Measurements from ENCODE around the gene MAST2.
"Not testable (repeated sequence)": the region's sequence is repeated elsewhere in the genome, so short reads cannot be mapped to it uniquely, and the experiment has no call there.

MAST2 gene

DNA sequence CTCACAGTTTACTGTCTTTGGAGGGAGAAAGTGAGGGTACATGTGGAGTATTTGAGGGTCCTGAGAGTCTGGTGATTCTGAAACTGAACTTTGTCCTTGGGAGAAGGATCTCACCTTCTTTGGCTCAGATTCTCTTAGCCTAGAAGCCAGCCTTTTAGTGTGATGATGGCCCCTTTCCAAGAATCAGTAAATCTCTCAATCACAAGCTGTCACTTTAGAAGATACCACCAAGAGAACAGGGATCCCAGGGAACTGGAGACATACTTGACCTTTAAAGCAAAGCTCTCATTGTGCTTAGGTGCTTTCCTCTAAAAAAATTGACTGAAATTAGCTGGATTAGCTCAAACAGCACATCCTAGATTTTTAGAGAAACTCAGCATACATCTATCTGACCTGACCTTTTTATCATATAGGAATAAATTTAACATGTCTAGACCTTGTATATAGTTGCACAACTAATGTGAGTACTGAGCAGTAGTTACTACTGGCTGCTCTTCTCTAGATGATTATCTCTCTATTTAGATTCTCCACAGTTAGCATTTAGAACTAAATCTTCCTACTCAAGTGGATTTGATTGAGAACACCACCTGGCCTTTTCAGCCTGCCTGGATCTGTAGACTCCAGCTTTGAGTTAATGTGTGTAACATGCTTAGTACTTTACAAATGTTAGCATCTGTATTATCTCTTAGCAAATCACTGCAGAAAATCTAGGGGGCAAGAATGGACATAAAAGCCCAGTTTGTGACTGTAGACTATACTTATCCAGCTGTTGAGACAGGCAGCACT lies 157.7 kb downstream of the MAST2 start:
- DNase-seq = no peak
- Histone ChIP-seq H3K27ac (ENCODE audit: low read length) (no peak overlapping the region), H3K9me3 (replicated peaks; ENCODE audit: insufficient read depth, low read length) (no peaks in the 10 kb centered on the region), H3K4me1 (ENCODE audit: low read length) (no peaks in the 10 kb centered on the region), H3K9ac (ENCODE audit: low read length) (no peak overlapping the region), H2AFZ (ENCODE audit: low read length) (no peak overlapping the region), H3K4me3 (ENCODE audit: low read length) (no peak overlapping the region), H3K27me3 (replicated peaks; ENCODE audit: insufficient read depth, low read length) (no peaks in the 10 kb centered on the region), H4K20me1 (ENCODE audit: insufficient read depth, low read length) (no peaks in the 10 kb centered on the region), H3K9me2 (replicated peaks; ENCODE audit: insufficient read depth, low read length) (no peaks in the 10 kb centered on the region), H3F3A (ENCODE audit: insufficient read depth, low read length) (no peaks in the 10 kb centered on the region), H3K4me2 (ENCODE audit: low read depth, low read length) (no peak overlapping the region), H3K79me2 (ENCODE audit: low read length) (no peaks in the 10 kb centered on the region), H3K36me3 (replicated peaks; ENCODE audit: insufficient read depth, low read length) (no peaks in the 10 kb centered on the region)
- TF ChIP-seq EZH2 (optimal IDR thresholded peaks at IDR 0.05; ENCODE audit: low read depth, low read length) (no peak), EZH2phosphoT487 (IDR thresholded peaks at IDR 0.05; ENCODE audit: low read length) (no peak)
- TF ChIP-seq, protein P1, sequence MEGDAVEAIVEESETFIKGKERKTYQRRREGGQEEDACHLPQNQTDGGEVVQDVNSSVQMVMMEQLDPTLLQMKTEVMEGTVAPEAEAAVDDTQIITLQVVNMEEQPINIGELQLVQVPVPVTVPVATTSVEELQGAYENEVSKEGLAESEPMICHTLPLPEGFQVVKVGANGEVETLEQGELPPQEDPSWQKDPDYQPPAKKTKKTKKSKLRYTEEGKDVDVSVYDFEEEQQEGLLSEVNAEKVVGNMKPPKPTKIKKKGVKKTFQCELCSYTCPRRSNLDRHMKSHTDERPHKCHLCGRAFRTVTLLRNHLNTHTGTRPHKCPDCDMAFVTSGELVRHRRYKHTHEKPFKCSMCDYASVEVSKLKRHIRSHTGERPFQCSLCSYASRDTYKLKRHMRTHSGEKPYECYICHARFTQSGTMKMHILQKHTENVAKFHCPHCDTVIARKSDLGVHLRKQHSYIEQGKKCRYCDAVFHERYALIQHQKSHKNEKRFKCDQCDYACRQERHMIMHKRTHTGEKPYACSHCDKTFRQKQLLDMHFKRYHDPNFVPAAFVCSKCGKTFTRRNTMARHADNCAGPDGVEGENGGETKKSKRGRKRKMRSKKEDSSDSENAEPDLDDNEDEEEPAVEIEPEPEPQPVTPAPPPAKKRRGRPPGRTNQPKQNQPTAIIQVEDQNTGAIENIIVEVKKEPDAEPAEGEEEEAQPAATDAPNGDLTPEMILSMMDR (IDR thresholded peaks at IDR 0.05; ENCODE audit: low read length) = no peak

DNA sequence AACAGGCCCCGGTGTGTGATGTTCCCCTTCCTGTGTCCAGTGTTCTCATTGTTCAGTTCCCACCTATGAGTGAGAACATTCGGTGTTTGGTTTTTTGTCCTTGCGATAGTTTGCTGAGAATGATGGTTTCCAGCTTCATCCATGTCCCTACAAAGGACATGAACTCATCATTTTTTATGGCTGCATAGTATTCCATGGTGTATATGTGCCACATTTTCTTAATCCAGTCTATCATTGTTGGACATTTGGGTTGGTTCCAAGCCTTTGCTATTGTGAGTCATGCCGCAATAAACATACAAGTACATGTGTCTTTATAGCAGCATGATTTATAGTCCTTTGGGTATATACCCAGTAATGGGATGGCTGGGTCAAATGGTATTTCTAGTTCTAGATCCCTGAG lies 158.5 kb downstream of the MAST2 start:
- not testable (repeated sequence) for H3K4me1 ChIP-seq (ENCODE audit: low read length); H3K4me3 ChIP-seq (ENCODE audit: low read length); DNase-seq; H3K27me3 ChIP-seq (replicated peaks; ENCODE audit: insufficient read depth, low read length); H3K27ac ChIP-seq (ENCODE audit: low read length); H3K79me2 ChIP-seq (ENCODE audit: low read length); H3K9me3 ChIP-seq (replicated peaks; ENCODE audit: insufficient read depth, low read length); H4K20me1 ChIP-seq (ENCODE audit: insufficient read depth, low read length); H3F3A ChIP-seq (ENCODE audit: insufficient read depth, low read length); H3K36me3 ChIP-seq (replicated peaks; ENCODE audit: insufficient read depth, low read length); H3K4me2 ChIP-seq (ENCODE audit: low read depth, low read length); H3K9me2 ChIP-seq (replicated peaks; ENCODE audit: insufficient read depth, low read length); H2AFZ ChIP-seq (ENCODE audit: low read length); H3K9ac ChIP-seq (ENCODE audit: low read length)

DNA sequence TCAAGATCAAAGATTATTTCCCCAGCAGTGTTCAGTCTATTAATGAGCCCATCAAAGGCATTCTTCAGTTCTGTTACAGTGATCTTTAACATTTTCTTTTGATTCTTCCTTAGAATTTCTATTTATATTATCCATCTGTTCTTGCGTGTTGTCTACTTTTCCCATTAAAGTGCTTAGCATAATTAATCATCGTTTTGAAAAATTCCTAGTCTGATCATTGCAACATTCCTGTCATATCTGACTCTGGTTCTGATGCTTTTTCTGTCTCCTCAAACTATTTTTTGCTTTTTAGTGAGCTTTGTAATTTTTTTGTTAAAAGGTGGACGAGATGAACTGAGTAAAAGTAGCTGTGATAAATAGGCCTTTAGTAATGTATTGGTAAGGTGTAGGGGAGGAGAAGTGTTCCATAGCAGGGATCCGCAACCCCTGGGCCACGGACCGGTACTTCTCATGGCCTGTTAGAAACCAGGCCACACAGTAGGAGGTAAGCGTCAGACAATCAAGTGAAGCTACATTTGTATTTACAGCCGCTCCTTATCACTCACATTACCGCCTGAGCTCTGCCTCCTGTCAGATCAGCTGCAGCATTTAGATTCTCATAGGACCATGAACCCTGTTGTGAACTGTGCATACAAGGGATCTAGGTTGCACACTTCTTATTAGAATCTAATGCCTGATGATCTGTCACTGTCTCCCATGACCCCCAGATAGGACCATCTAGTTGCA lies 165.7 kb downstream of the MAST2 start:
- Histone ChIP-seq H3K36me3 (replicated peaks; ENCODE audit: insufficient read depth, low read length) (no peaks in the 10 kb centered on the region), H3K4me3 (ENCODE audit: low read length) (no peak overlapping the region), H3K9me3 (replicated peaks; ENCODE audit: insufficient read depth, low read length) (no peaks in the 10 kb centered on the region), H3K27ac (ENCODE audit: low read length) (no peak overlapping the region), H3K79me2 (ENCODE audit: low read length) (peaks cover 5% of the 10 kb centered on the region; the same call in 1 of the 2 replicates), H3K9me2 (replicated peaks; ENCODE audit: insufficient read depth, low read length) (no peaks in the 10 kb centered on the region), H3K4me2 (ENCODE audit: low read depth, low read length) (no peak overlapping the region), H3K4me1 (ENCODE audit: low read length) (no peaks in the 10 kb centered on the region), H3K9ac (ENCODE audit: low read length) (no peak overlapping the region), H4K20me1 (ENCODE audit: insufficient read depth, low read length) (no peaks in the 10 kb centered on the region), H2AFZ (ENCODE audit: low read length) (no peak overlapping the region), H3F3A (ENCODE audit: insufficient read depth, low read length) (no peaks in the 10 kb centered on the region), H3K27me3 (replicated peaks; ENCODE audit: insufficient read depth, low read length) (no peaks in the 10 kb centered on the region)
- no peak for DNase-seq
- TF ChIP-seq EZH2phosphoT487 (IDR thresholded peaks at IDR 0.05; ENCODE audit: low read length) = no peak
- TF ChIP-seq EZH2 (optimal IDR thresholded peaks at IDR 0.05; ENCODE audit: low read depth, low read length) = no peak
- TF ChIP-seq, protein P1 (IDR thresholded peaks at IDR 0.05; ENCODE audit: low read length) = no peak

DNA sequence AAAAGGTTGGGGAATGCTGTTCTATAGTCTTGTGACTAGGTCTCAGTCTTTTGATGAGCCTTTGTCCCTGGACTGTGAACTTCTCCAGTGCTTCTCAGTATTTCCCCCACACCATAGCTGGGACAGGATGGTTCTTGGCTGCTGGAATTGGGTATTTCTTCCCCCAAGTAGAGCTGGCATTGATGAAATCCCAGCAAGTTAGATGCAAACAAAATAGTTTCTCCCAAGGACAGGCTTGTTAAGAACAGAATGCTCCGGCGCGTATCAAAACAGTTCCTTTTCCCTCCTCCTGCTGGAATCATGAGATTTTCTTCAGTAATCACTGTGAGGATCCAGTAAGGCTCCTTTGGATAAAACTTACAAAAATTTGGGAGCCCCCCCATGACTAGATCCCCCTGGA lies 166.5 kb downstream of the MAST2 start:
- Histone ChIP-seq H3K4me3 (ENCODE audit: low read length) (no peak overlapping the region), H2AFZ (ENCODE audit: low read length) (no peak overlapping the region), H3K9me3 (replicated peaks; ENCODE audit: insufficient read depth, low read length) (no peaks in the 10 kb centered on the region), H3K79me2 (ENCODE audit: low read length) (peaks cover 5% of the 10 kb centered on the region; the same call in 1 of the 2 replicates), H3K9ac (ENCODE audit: low read length) (no peak overlapping the region), H3F3A (ENCODE audit: insufficient read depth, low read length) (no peaks in the 10 kb centered on the region), H3K9me2 (replicated peaks; ENCODE audit: insufficient read depth, low read length) (no peaks in the 10 kb centered on the region), H4K20me1 (ENCODE audit: insufficient read depth, low read length) (no peaks in the 10 kb centered on the region), H3K36me3 (replicated peaks; ENCODE audit: insufficient read depth, low read length) (no peaks in the 10 kb centered on the region), H3K4me2 (ENCODE audit: low read depth, low read length) (no peak overlapping the region), H3K4me1 (ENCODE audit: low read length) (no peaks in the 10 kb centered on the region), H3K27ac (ENCODE audit: low read length) (no peak overlapping the region), H3K27me3 (replicated peaks; ENCODE audit: insufficient read depth, low read length) (no peaks in the 10 kb centered on the region)
- no peak for DNase-seq
- TF ChIP-seq, protein P1 (IDR thresholded peaks at IDR 0.05; ENCODE audit: low read length) = no peak
- TF ChIP-seq EZH2 (optimal IDR thresholded peaks at IDR 0.05; ENCODE audit: low read depth, low read length) = no peak
- TF ChIP-seq EZH2phosphoT487 (IDR thresholded peaks at IDR 0.05; ENCODE audit: low read length) = no peak
